ENCODE data around the gene GNG4. TPM values are rescaled to one million over a fixed set of nuclear protein-coding genes. Genes with fewer than 3 reads are reported as not detected.

Gene GNG4
- polyA plus RNA-seq, 1 experiment, result 0.33 TPM

DNA sequence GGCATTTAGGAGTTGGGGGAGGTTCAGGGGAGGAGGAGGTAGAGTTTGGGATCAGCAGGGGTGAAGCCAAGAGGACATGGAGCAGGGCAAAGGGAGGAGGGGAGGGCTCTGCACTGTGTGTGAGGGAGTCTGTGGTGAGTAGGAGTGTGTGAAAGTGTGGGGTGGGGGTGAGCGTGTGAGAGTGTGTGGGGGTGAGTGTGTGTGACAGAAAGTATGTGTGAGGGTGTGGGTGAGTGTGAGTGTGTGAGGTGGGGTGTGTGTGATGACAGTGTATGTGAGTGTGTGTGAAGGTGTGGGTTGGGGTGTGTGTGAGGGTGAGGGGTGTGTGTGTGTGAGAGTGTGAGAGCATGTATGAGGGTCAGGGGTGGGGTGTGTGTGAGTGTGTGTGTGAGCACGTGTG lies 62.6 kb downstream of the GNG4 start:
- H3K27ac ChIP-seq (ENCODE audit: low read depth, low read length), result no peak overlapping the region
- H3K27me3 ChIP-seq (ENCODE audit: control insufficient read depth, insufficient read depth, low read length), result peaks cover 19% of the 10 kb centered on the region
- H3K4me3 ChIP-seq (ENCODE audit: low read depth, low read length), result no peak overlapping the region
- no peak for DNase-seq (ENCODE audit: low read depth, low spot score)
- no peak for TF ChIP-seq CTCF (IDR thresholded peaks at IDR 0.05; ENCODE audit: low read depth, low read length)
- peaks cover 15% of the 10 kb centered on the region for H3K9me3 ChIP-seq (ENCODE audit: control insufficient read depth, insufficient read depth, low read length)
- ChIA-PET POLR2A (no interaction called here), CTCF (no interaction called here)

DNA sequence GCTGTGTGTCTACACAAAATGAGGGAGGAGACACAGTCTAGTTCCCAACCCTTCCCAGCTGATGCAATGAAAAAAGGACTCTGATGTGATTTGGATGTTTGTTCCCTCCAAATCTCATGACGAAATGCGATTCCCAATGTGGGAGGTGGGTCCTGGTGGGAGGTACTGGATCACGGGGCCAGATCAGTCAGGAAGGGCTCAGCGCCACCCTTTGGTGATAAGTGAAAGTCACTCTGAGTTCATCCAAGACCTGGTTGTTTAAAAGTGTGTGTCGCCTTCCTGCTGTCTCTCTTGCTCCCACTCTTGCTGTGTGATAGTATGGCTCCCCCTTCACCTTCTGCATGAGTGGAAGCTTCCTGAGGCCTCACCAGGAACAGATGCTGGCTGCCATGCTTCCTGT lies 63.2 kb downstream of the GNG4 start:
- Histone ChIP-seq H3K27me3 (ENCODE audit: control insufficient read depth, insufficient read depth, low read length) (peaks cover 22% of the 10 kb centered on the region), H3K9me3 (ENCODE audit: control insufficient read depth, insufficient read depth, low read length) (peaks cover 15% of the 10 kb centered on the region), H3K4me3 (ENCODE audit: low read depth, low read length) (no peak overlapping the region), H3K27ac (ENCODE audit: low read depth, low read length) (no peak overlapping the region)
- DNase-seq (ENCODE audit: low read depth, low spot score), result no peak
- ChIA-PET POLR2A (no interaction called here), CTCF (no interaction called here)
- TF ChIP-seq CTCF (IDR thresholded peaks at IDR 0.05; ENCODE audit: low read depth, low read length), result no peak

DNA sequence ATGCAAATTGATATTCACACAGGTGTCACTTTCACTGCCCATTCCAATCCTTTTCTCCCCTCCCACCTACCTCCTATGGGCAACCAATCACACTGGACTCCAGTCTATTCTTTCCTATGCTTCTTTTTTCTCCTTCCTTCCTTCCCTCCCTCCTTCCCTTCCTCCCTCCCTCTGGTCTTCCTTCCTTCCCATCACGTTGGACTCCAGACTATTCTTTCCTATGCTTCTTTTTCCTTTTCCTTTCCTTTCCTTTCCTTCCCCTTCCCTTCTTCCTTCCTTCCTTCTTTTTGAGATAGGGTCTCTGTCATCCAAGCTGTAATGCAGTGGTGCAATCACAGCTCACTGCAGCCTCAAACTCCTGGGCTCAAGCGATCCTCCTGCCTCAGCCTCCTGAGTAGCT lies 64.6 kb downstream of the GNG4 start:
- no peak for TF ChIP-seq CTCF (IDR thresholded peaks at IDR 0.05; ENCODE audit: low read depth, low read length)
- POLR2A ChIA-PET, result no interaction called here
- DNase-seq (ENCODE audit: low read depth, low spot score), result no peak
- no peak overlapping the region for H3K4me3 ChIP-seq (ENCODE audit: low read depth, low read length)
- peaks cover 22% of the 10 kb centered on the region for H3K27me3 ChIP-seq (ENCODE audit: control insufficient read depth, insufficient read depth, low read length)
- peaks cover 15% of the 10 kb centered on the region for H3K9me3 ChIP-seq (ENCODE audit: control insufficient read depth, insufficient read depth, low read length)
- CTCF ChIA-PET, result no interaction called here
- H3K27ac ChIP-seq (ENCODE audit: low read depth, low read length), result no peak overlapping the region

DNA sequence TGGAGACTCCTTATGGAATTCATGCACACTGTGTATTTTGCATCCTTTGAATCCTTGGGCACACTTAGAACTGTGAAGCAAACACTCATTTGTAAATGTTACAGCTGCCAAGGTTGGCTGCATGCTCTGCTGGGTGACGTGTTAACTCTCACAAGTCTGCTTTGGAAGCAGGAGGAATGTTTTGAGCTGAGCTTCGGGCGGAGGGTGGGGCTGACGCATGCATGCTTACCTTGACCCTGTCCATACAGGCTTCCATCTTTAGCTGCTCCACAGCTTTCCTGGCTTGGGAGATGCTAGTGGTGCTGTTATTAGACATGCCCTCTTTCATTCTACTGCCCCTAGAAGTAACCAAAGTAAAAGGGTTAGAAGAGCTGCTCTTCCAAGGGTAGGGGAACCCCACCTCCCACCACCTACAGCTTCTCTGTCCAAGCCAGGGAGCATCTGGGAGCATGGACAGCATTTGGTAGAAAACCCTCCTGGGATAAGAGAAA lies 66.0 kb downstream of the GNG4 start:
- Histone ChIP-seq H3K27ac (ENCODE audit: low read depth, low read length) (no peak overlapping the region), H3K27me3 (ENCODE audit: control insufficient read depth, insufficient read depth, low read length) (peaks cover 22% of the 10 kb centered on the region), H3K4me3 (ENCODE audit: low read depth, low read length) (no peak overlapping the region), H3K9me3 (ENCODE audit: control insufficient read depth, insufficient read depth, low read length) (peaks cover 9% of the 10 kb centered on the region)
- ChIA-PET CTCF (interaction anchor here (0.6 to 1.1 kb wide), 2 partner anchors 14 to 65 kb away, joined by 3 read pairs; no protein-coding TSS in a partner anchor), POLR2A (no interaction called here)
- no peak for TF ChIP-seq CTCF (IDR thresholded peaks at IDR 0.05; ENCODE audit: low read depth, low read length)
- no peak for DNase-seq (ENCODE audit: low read depth, low spot score)

- CTCF ChIA-PET, result no interaction called here
- DNase-seq (ENCODE audit: low read depth, low spot score), result no peak
- no peak for TF ChIP-seq CTCF (IDR thresholded peaks at IDR 0.05; ENCODE audit: low read depth, low read length)
- H3K9me3 ChIP-seq (ENCODE audit: control insufficient read depth, insufficient read depth, low read length), result no peaks in the 10 kb centered on the region; the same call in 1 of the 2 replicates
- no peak overlapping the region for H3K27ac ChIP-seq (ENCODE audit: low read depth, low read length)
- no peak overlapping the region for H3K4me3 ChIP-seq (ENCODE audit: low read depth, low read length)
- peaks cover 22% of the 10 kb centered on the region for H3K27me3 ChIP-seq (ENCODE audit: control insufficient read depth, insufficient read depth, low read length)
- POLR2A ChIA-PET, result no interaction called here
These were observed 67.5 kb downstream of the GNG4 start for GRCh38 chr1:235582130-235582529.

Data from AG04450 (cell line).